Ishikawa (cell line): ENCODE data around the gene ZFY.

Experiments used
- TAF1 ChIP-seq: IDR thresholded peaks from 2 replicates; pipeline ENCODE4 v1.6.1; 2012; ENCODE audit warnings: low read depth, mild to moderate bottlenecking
- YY1 ChIP-seq: IDR thresholded peaks from 2 replicates; pipeline ENCODE4 v1.6.1; 2012; ENCODE audit warnings: low read depth
- ZBTB7A ChIP-seq: IDR thresholded peaks from 2 replicates; pipeline ENCODE4 v1.6.1; 2012; ENCODE audit warnings: low read depth

DNA sequence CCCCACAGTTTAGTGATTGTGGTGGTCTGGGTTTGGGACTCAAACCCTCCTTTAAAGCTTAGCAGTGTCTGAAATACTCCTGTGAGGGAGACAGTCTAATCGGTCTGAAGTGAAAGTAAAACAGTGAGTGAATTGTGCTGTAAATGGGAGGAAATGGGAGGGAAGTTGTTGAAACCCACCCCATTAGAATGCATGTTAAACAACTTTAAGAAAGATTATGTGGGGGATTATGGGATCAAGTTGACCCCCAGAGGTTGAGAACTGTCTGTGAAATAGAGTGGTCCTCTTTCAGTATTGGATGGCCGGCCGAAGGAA lies 68.3 kb downstream of the ZFY start:
- no peak for TF ChIP-seq TAF1
- no peak for TF ChIP-seq YY1
- no peak for TF ChIP-seq ZBTB7A
